GM19372 (cell line): ENCODE data around the gene ARHGAP4.

Experiments used
- ATAC-seq: cut with Tn5 transposase; IDR thresholded peaks from one replicate; pipeline ENCODE4 v1.9.1; 2021; ENCODE audit warnings: mild to moderate bottlenecking, low read depth, moderate library complexity; ENCODE audit not compliant: unreplicated experiment

ARHGAP4 gene

DNA sequence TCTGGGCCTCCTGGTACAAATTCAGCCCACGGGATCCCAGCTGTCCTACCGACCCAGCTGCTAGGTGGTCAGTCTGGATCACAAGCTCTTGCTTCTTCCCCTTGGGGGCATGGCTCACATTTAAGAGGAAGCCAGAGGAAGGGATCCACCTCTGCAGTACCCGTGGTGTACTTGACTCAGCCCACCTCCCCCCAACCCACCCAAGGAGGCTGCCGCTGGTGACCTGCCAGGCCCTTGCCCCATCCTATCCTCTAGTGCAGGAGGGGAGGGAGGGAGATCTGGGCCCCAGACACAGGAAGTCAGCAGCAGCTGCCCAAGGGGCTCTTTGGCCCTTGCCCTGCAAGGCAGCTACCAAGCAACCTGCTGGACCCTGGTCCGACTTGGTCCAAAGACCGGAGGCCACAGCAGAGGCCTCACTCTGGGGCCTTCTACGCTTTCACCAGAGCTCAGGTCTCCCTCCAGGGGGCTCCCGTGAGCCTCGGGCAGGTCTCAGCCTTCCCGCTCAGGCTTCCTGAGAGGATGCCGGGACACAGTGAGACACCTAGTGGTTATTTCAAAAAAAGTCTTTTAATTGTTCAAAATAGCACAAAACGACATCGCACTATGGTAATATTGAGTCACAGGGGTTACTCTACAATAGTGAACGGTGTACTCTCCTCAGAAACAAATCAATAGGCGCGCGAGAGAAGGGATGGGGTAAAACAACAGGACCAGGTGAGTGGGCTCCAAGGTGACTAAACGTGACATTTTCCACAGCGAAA, 21.1 kb upstream of the ARHGAP4 start:
- no peak for ATAC-seq

DNA sequence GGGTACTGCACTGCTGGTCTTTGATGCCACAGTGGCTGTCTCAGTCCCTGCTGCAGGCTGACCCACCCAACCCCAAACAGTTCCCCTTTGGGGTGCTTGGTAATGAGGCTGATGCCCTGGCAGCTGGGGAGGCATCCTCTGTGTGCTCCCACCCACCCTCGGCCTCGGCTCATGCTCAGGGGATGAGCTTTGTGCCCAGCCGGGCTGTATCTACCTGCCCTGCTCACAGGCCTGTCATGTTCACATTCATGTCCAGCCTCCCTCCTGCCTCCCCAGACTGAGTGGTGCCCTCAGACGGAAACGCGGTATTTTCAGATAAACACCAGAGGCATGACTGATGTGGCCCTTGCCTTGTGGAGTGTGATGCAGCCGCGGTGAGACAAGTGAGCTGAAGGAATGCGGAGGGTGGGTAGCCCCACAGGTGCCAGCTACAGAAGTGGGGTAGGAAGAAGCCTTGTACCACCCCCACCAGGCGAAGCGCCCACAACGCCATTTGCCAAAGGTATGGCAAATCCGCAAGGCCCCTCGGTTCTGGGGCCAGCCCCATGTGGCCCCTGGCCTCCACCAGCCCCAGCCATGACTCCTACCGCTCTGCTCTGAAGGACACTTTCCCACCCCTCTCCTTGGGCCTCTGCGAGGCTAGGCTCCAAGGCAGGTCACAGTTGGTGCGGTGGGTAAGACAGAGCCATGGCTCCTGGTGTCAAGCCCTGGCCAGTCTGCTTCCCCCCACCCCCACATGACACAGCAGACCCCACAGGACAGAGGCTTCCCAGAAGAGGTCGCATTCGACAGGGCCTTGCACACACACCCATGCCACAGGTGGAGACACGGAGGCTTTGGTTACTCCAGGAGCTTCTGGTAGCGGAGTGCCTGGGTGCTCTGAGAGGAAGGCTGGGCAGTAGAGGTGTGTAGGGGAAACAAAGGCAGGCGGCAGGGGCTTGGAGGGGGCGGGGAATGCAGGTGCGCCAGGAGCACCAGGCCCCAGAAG, 20.2 kb upstream of the ARHGAP4 start:
- no peak for ATAC-seq

DNA sequence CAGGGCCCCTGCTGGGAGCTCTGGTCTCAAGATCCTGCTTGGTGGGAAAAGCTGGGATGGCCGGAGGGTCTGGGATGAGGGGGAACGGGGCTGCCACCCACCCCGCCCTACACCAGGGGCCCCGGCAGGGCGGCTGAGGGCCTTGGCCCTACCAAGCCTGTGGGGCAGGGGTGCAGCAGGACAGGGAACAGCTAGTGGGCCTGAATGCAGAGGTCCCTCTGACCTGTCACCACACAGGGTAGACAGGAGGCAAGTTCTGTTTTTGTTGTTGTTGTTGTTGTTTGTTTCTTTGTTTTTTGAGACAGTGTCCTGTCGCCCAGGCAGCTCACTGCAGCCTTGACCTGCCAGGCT, 18.7 kb upstream of the ARHGAP4 start:
- no peak for ATAC-seq

DNA sequence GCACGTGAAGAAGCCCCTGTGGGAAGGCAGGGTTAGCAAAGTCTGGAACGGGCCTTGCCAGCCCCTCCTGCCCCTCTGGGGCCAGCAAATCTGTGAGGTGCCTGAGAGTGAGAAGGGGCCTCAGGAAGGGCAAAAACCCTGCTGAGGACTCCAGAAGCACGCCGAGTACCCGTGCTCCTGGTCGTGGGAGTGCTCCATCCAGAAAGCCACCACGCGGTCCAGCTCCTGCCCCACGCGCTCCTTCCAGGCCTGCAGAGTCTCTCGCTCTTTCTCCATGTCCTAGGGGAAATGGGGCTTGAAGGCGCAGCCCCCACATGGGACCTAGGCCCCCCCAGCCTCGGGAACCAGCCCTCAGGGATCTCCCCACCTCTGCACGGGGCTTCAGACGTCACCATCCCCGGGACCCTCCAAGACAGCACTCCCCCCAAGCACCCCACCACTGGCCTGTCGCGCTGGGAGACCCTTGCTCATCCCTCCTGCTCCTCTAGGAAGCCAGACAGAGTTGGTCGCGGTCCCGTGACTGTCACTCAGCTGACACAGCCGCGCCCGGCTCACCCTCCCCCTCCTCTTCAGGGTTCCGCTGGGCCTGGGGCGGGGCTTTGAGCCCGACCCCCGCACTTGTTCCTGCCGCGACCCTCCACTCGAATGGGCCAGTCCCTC, 18.2 kb upstream of the ARHGAP4 start, which contains the start of gene RENBP:
RENBP (minus strand) TSS at position 504 of the 660 bp plus-strand sequence; CDS start at position 471, 33 bp downstream.
- ATAC-seq = no peak

DNA sequence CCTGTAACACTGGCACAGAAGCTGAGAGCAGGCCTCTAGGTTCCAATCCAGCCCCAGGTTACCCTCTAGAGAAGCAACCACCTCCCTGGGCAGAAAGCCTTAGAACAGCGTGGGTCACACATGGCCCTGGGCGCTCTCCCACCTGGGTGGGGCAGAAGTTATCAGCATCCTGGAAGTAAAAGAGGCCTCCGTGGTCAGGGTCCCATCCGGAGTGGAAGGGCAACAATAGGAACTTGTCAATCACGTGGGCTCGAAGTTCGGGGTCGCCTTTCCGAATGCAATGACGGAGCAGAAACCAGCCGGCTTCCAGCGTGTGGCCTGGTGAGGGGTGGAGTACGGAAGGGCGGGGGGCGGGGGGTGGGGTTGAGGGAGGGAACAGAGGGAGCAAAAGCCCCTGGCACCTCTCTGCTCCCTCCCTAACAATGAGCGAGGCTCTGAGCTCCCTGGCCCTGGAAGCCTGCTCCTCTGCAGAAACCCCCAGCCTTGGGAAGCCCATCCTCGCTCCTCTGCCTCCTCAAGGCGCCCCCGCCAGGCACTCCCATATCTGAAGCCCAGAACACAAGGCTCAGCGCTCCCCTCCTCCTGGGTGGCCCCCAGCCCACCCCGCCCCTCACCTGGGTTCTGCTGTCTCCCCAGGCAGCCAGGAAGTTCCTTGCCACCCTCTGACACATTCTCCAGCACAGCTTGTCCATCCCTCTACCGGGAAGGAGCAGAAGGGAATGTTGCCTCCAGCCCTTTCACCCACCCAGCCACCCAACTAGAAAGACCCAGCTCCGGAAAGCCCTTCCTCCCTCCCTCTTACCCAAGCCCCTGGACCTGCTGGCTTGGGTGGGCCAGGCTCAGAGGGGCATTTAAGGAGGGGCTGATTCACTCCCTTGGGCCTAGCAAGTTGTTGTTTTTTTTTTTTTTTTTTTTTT, 15.5 kb upstream of the ARHGAP4 start:
- ATAC-seq = no peak

DNA sequence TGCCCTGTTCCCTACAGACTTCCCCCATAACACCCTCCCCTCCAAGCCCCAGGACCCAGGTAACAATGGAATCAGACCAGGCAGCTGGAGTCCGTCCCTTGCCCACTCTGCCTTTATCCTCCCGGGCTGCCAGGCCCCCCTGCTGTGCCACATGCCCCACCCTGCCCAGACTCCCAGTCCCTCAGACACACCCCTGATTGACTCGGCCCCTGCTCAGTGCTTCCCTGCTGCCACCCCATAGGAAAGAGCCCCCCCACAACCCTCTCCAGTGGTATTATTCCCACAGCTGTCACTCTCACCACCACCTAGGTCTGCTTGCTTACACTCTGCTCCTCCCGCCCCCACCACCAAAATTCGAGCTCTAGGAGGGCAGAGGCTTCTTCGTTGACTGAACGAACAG, 13.5 kb upstream of the ARHGAP4 start:
- ATAC-seq = no peak

DNA sequence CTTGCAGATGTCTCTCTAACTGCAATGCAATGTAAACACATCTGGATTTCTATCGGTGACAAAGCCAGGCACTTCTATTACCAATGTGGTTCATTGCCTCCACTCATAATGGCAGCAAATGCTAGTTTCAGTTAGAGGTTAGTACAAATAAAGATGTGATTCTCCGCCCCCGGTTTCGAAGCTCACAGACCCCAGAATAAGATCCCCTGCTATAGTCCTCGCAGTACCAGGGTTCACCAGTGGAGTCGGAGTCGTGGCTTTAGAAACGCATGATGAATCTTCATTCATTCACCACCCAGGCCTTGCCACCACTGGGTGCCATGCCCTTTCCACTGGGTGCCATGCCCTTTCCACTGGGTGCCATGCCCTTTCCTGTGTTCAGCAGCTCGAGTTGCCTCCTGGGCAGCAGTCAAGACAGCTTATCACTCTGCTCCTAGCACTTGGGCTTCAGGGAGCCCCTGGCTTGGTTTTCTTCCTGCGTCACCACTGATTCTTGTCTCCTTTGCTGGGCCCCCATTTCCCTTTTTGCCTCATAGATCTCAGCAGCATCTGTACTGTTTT, 12.2 kb upstream of the ARHGAP4 start:
- no peak for ATAC-seq

DNA sequence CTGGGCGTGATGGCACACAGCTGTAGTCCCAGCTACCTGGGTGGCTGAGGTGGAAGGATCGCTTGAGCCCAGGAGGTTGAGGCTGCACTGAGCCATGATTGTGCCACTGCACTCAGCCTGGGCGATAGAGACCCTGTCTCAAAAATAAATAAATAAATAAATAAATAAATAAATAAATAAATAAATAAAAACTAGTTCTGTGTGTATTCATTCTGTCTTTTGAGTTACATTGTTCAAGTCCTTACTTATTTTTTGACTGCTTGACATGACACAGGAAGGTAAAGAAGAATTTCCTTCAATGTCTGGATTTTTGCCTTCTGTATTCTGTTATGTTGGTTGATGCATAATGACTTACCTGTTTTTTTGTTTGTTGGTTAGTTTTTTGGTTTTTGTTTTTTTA, 11.0 kb upstream of the ARHGAP4 start:
- no peak for ATAC-seq

DNA sequence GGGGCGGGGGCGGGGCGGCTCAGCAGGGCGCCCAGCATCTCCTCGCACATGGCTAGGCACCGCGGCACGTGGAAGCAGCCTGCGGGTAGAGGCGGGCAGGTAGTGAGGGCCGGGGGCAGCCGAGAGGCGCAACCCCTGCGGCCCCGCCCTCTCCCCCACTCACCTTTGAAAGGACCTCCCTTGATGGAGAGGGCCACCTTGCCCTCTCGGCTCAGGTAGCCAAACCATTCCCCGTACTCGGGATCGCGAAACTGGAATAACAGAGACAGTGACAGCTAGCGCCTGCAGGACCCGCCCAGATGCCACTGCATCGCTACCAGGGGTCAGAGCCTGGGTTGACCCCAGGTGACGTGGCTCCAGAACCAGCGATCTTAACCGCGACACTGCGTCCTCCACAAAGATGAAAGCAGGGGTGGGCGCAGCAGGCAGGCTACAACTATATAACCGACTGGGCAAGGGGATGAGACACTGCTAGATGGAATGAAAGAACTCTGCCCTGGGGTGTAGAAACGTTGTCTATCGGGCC, 9.3 kb upstream of the ARHGAP4 start:
- ATAC-seq = peak; percentile 18

DNA sequence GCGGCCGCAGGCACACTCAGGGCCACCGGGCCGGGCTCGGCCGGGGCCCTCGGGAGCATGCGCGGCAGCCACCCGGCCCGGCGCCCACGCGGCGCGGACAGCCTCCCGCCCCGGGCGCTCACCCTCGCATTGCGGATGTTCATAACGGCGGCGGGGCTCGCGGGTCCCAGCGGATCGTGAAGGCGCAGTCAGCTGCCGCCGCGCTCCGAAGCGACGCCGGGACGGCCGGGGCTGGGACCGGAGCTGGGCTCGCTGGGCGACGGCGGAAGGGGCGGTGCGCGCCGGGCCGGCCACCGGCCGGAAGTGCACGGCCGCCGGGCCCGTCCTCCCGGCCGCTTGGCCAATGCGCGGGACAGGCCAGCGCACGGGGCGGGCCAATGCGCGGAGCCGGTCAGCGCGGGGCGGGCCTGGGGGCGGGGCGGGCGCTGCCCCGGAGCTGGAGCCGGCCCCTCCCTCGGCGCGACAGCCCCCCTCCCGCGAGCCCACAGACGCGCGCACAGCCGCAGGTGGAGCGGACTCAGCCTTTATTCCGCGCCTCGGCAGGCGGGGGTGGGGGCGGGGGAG, 8.8 kb upstream of the ARHGAP4 start, which contains the start of gene NAA10:
NAA10 (minus strand) TSS at position 276 of the 564 bp plus-strand sequence; CDS start at position 143, 133 bp downstream.
- peak; percentile 90 for ATAC-seq

DNA sequence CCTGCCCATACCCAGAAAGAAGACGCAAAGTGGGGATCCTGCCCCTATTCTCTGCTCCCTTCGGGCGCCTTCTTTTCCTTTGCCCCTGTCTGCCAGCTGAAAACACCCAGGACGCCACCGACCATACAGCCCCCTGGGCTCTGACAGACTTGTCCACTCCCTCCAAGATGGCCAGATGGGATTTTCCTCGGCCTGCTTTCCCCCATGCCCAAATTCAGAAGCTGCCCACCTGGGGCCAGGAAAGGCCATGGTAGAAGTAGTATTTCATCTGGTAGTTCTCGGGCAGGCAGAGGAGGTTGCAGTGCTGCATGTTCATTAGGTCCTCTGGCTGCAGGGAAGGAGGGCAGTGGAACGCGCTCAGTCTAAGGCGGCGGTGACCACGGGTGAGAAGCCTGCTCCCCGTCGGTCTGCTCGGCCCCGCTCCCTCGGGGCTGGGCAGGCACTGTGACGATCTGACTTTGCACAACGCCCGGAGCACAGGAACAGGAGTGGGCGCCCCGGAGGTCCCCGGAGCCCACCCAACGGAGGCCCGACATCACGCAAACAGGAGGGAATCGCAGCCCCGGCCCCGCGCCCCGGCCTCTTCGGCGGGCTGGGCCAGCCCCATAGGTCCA, 8.2 kb upstream of the ARHGAP4 start:
- ATAC-seq = no peak

DNA sequence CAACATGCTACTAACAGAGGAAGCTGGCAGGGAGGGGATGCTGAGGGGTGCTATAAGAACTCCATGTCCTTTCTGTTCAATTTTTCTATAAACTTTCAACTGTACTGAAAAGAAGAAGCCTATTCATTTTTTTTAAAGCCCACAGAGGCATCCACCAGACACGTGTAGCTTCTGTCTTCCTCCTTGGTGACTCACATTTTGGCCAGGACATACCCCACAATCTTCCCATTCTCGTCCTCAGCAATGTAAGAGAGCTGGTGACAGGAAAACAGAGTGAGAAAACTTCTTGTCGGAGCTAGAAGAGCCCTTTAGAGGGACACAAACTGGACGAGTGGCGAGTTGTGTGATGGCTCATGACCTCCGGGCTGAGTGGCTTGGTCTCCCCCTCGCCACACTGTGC, 7.7 kb upstream of the ARHGAP4 start:
- ATAC-seq = no peak

DNA sequence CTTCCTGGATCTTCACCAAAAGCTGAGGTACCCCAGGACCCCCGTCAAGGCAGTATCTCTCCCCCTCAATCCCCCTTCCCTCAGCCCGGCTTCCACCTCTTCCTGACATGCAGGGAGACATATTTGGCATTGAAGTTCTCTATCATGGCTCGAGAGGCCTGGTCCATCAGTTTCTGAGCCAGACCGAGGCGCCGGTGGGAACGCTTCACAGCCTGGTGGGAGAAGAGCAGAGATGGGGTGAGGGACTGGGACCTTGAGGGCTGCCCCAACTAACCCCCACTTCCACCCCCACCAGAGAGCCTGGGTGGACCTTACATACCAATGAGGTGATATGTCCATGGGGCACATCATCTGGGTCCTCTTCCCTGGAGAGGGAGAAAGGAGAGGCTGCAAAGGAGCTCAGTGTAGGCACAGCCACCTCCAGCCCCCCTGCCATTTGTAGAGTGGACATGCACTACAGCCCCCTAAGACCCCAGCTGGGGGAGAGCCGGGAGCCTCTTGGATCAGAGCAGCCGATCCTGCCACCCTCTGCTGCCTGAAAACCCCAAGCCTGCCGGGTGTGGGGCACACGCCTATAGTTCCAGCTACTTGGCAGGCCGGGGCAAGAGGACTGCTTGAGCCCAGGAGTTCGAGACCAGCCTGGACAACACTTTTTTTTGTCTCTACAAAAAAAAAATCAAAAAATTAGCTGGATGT, 6.3 kb upstream of the ARHGAP4 start:
- ATAC-seq = no peak

DNA sequence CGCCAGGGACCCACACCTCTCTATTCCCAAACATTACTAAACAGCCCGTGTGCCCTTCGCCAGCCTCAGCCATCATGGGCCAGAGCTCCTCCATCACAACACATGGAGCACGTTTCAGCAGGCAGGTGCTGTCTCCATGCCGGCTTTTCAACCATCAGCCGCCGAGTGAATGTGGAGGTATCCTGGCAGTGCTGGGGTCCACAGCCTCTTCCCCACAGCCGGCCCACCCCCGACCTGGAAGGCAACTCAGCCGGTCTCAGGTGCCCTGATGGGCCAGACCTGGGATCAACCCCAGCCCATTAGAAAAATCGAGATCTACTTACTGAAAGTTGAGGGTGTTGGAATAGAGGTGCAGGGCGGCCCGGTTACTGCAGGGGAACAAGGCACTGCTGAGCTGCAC, 5.7 kb upstream of the ARHGAP4 start:
- ATAC-seq = no peak

DNA sequence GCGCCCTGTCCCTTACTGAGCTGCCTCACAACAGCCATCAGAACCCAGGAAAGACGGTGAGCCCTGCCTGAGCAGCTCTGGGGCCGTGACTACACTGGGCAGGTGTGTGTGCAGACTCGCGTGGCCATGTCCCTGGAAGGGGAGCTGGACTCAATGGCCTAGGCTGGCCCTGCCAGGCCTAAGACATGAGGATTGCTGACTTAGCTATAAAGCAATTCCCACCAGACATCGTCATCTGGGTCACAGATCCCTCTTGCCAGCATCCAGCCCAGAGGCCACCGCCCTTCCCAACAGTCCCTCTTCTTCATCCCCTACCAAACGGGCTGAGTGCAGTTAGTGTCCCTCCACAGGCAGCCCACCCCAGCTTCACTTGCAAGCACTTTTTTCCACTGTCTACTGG, 5.1 kb upstream of the ARHGAP4 start:
- no peak for ATAC-seq

DNA sequence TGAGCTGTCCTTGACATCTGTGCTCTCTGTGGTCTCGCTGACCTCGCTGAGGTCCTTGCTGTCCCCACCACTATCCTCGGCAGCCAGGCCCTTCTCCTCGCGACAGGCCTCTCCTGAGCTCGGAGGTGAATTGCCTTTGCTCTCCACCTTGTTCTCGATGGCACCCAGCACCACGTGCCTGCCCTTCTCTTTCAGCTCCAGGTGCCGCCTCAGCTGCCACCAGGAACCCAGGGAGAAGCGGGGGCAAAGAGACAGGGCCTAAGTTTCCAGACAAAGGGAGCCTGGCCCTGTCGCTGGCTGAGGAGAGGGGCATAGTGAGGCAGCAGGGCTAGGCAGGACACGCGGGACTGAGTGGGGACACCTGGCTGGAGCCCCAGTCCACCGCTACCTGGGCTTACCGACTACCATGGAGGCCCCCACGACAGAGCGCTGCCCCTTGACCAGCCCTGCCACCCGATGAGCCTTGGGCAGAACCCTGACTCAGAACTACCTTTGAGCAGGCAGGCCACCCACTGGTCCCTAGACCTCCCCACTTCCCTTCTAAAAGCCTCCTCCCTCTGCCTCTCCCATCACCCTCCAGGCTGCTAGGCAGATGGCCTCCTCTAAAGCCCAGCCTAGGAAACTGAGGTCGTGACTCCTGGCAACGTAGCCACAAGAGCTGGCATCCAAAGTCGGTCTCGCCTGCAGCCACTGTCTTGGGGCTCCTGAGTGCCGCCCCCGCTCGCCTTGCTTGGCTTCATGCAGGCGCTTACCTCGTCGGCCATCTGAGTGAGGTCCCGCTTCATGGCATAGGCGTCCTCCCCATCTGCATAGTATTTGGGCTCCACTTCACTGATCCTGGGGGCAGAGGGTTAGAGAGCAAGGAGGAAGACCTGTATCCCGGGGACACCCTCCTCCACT, 4.2 kb upstream of the ARHGAP4 start:
- no peak for ATAC-seq

DNA sequence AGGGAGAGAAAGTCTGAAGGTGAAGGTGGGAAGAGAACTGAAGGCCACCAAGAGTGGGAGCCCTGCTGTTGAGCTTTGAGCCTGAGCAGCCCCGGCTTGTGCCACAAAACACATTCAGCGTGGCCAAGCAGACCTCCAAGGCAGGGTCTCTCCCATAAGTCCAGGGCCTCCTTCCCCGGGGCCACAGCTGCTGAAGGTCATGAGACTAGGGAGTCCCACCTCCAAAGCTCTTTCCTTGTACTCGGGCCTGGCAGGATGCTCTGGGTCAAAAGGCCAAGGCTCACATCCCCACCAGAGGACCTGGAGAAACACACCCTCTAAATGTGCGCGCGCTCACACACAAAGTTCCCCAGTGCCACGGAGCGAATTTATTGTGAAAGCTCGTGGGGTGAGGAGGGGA, 3.5 kb upstream of the ARHGAP4 start:
- no peak for ATAC-seq
